ENCODE data around the gene CSKMT. TPM values are rescaled to one million over a fixed set of nuclear protein-coding genes. Genes with fewer than 3 reads are reported as not detected.

The CSKMT gene
- polyA plus RNA-seq, 1 donor (not counting 4 experiments of a cell fraction or from before 2014, with no cell fraction given), result 4.5 TPM

DNA sequence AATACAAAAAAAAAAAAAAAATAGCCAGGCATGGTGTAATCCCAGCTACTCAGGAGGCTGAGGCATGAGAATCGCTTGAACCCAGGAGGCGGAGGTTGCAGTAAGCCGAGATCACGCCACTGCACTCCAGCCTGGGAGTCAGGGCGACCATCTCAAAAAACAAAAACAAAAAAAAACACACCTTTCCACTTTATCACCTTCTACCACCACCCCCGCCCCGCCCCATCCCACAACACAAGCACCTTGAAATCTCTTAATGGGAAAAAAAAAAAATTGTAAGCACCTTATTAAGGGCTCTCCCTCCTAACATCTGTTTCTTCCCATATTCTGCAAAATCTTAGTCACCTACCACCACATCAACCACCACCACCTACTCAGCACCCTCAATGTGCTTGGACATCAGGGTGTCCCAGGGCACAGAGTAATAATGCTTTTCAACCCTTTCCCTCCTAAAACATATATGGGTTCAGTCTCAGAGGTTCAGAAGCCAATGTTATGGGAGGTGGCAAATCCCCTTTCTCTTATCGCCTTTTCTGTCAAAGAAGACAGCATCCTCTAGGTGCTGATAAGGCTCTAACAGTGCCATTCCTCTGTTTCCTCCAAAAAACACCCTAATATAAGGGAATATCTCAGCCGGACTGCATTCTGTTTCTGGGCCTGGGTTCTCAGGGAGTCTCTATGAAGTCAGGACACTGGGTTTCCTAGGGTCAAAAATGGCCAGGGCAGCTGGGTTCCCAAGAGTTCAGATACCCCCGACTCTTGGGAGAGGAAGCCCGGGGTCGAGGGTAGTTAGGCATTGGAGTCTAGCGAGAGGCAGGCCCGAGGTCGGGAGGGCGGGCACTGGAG is 12.7 kb upstream of the CSKMT start:
- Histone ChIP-seq H3K79me2 (ENCODE audit: control insufficient read depth, insufficient read depth, low read length) (peaks cover 30% of the 10 kb centered on the region), H3K27me3 (ENCODE audit: control insufficient read depth, extremely low read depth, insufficient read depth, low read length) (no peaks in the 10 kb centered on the region), H3K36me3 (ENCODE audit: control insufficient read depth in 2 of 2, extremely low read depth in 1 of 2, insufficient read depth in 2 of 2, low read length in 2 of 2) (peaks cover 12 to 15% of the 10 kb centered on the region in 2 experiments), H3K4me1 (ENCODE audit: control insufficient read depth, extremely low read depth, insufficient read depth, low read length) (peaks cover 6% of the 10 kb centered on the region), H3K9me1 (ENCODE audit: control insufficient read depth, extremely low read depth, insufficient read depth, low read length) (no peaks in the 10 kb centered on the region), H3K9me3 (ENCODE audit: control insufficient read depth, low read depth, low read length) (no peaks in the 10 kb centered on the region), H2AFZ (ENCODE audit: control insufficient read depth, low read length) (peak overlapping the region; percentile 19), H3K27ac (ENCODE audit: control insufficient read depth, insufficient read depth, low read length) (peak overlapping the region; percentile 92), H4K20me1 (ENCODE audit: control insufficient read depth, extremely low read depth, insufficient read depth, low read length) (no peaks in the 10 kb centered on the region), H3K4me2 (ENCODE audit: control insufficient read depth, extremely low read depth, insufficient read depth, low read depth, low read length) (peak overlapping the region; percentile 77), H3K9ac (ENCODE audit: control insufficient read depth, extremely low read depth, insufficient read depth, low read length) (peak overlapping the region; percentile 98), H3K4me3 (ENCODE audit: control insufficient read depth in 2 of 3, extremely low read depth in 1 of 3, insufficient read depth in 2 of 3, low read depth in 1 of 3, low read length in 3 of 3) (peak overlapping the region; percentile 75 to 94 (median 92))
- no peak for TF ChIP-seq EZH2 (IDR thresholded peaks at IDR 0.05; ENCODE audit: low read length)
- TF ChIP-seq, protein P1, sequence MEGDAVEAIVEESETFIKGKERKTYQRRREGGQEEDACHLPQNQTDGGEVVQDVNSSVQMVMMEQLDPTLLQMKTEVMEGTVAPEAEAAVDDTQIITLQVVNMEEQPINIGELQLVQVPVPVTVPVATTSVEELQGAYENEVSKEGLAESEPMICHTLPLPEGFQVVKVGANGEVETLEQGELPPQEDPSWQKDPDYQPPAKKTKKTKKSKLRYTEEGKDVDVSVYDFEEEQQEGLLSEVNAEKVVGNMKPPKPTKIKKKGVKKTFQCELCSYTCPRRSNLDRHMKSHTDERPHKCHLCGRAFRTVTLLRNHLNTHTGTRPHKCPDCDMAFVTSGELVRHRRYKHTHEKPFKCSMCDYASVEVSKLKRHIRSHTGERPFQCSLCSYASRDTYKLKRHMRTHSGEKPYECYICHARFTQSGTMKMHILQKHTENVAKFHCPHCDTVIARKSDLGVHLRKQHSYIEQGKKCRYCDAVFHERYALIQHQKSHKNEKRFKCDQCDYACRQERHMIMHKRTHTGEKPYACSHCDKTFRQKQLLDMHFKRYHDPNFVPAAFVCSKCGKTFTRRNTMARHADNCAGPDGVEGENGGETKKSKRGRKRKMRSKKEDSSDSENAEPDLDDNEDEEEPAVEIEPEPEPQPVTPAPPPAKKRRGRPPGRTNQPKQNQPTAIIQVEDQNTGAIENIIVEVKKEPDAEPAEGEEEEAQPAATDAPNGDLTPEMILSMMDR (optimal IDR thresholded peaks at IDR 0.05 in 1 of 3, IDR thresholded peaks at IDR 0.05 in 1 of 3, conservative IDR thresholded peaks at IDR 0.05 in 1 of 3; ENCODE audit: extremely low read depth in 1 of 3, insufficient read depth in 2 of 3, low read length in 3 of 3), result no peak
- dilution Hi-C loops (cut with MboI; ENCODE audit: extremely low pct_ligation_motif_present, low sequenced_read_pairs), result no loop called here
- DNase-seq (ENCODE audit: low read depth, low spot score) (no peak), FAIRE-seq (no peak)

DNA sequence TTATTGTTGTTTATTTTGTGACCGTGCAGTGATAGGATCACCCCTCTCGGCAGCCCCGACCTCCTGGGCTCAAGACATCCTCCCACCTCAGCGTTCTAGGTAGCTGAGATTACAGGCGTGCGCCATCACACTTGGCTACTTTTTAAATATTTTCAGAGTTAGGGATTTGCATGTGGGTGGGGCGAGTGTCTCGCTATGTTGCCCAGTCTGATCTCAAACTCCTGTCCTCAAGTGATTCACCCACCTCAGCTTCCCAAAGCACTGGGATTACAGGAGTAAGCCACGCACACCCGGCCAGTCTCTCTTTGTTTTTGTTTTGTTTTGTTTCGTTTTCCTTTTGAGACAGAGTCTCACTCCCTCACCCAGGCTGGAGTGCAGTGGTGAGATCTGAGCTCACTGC is 10.8 kb upstream of the CSKMT start:
- FAIRE-seq (no peak), DNase-seq (ENCODE audit: low read depth, low spot score) (no peak)
- Histone ChIP-seq H3K4me2 (ENCODE audit: control insufficient read depth, extremely low read depth, insufficient read depth, low read depth, low read length) (no peak overlapping the region), H3K36me3 (ENCODE audit: control insufficient read depth in 2 of 2, extremely low read depth in 1 of 2, insufficient read depth in 2 of 2, low read length in 2 of 2) (peaks cover 3 to 8% of the 10 kb centered on the region in 2 experiments), H3K9me1 (ENCODE audit: control insufficient read depth, extremely low read depth, insufficient read depth, low read length) (no peaks in the 10 kb centered on the region), H3K4me1 (ENCODE audit: control insufficient read depth, extremely low read depth, insufficient read depth, low read length) (peaks cover 6% of the 10 kb centered on the region), H3K9me3 (ENCODE audit: control insufficient read depth, low read depth, low read length) (no peaks in the 10 kb centered on the region), H3K9ac (ENCODE audit: control insufficient read depth, extremely low read depth, insufficient read depth, low read length) (no peak overlapping the region), H3K27me3 (ENCODE audit: control insufficient read depth, extremely low read depth, insufficient read depth, low read length) (no peaks in the 10 kb centered on the region), H4K20me1 (ENCODE audit: control insufficient read depth, extremely low read depth, insufficient read depth, low read length) (no peaks in the 10 kb centered on the region), H3K4me3 (ENCODE audit: control insufficient read depth in 2 of 3, extremely low read depth in 1 of 3, insufficient read depth in 2 of 3, low read depth in 1 of 3, low read length in 3 of 3) (no peak overlapping the region), H3K79me2 (ENCODE audit: control insufficient read depth, insufficient read depth, low read length) (peaks cover 27% of the 10 kb centered on the region), H2AFZ (ENCODE audit: control insufficient read depth, low read length) (no peak overlapping the region), H3K27ac (ENCODE audit: control insufficient read depth, insufficient read depth, low read length) (no peak overlapping the region)
- TF ChIP-seq EZH2 (IDR thresholded peaks at IDR 0.05; ENCODE audit: low read length), result no peak
- TF ChIP-seq, protein P1 (optimal IDR thresholded peaks at IDR 0.05 in 1 of 3, IDR thresholded peaks at IDR 0.05 in 1 of 3, conservative IDR thresholded peaks at IDR 0.05 in 1 of 3; ENCODE audit: extremely low read depth in 1 of 3, insufficient read depth in 2 of 3, low read length in 3 of 3), result no peak
- dilution Hi-C loops (cut with MboI; ENCODE audit: extremely low pct_ligation_motif_present, low sequenced_read_pairs), result no loop called here

Measured in keratinocyte (primary cell).